Measurements from ENCODE around the gene TMEM232. TPM values are rescaled to one million over a fixed set of nuclear protein-coding genes. Genes with fewer than 3 reads are reported as not detected.

Gene TMEM232
- total and polyA plus RNA-seq, 2 of the 4 experiments (the other 2 are of a cell fraction) = 0.17 to 0.36 TPM

DNA sequence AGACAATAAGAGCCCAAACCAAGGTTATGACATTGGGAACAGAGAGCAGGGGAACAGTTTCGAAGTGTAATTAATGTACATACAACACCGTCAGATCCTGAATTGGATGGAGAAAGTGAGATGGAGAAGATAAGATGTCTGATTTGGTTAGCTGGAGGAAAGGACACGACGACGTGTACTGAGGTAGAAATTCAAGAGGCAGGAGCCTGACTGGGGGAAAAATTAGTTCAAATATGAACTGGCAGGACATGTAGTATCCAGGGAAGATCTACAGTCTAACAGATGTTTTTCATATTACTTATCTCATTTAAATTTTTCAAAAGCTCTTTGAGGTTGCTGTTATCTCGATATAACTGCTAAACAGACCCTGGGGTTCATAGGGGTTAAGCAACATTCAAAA, 114.7 kb downstream of the TMEM232 start:
- Histone ChIP-seq H2AK9ac (replicated peaks; ENCODE audit: low read depth, low read length, poor library complexity) (no peak overlapping the region), H4K5ac (ENCODE audit: low read depth, low read length) (no peak overlapping the region), H3K4me1 (ENCODE audit: control insufficient read depth, insufficient read depth, low read length) (no peaks in the 10 kb centered on the region), H2AFZ (replicated peaks; ENCODE audit: low read length, poor library complexity) (no peak overlapping the region), H3K14ac (replicated peaks; ENCODE audit: low read depth, low read length) (no peak overlapping the region), H3K4me3 (ENCODE audit: insufficient read depth, low read depth, low read length) (no peak overlapping the region), H3K23ac (ENCODE audit: low read depth, low read length) (no peak overlapping the region), H2BK20ac (ENCODE audit: low read depth, low read length) (no peak overlapping the region), H4K91ac (ENCODE audit: insufficient read depth, low read depth, low read length) (no peak overlapping the region), H3K56ac (ENCODE audit: extremely low read depth, insufficient read depth, low read length) (no peak overlapping the region), H3K4me2 (ENCODE audit: low read depth, low read length) (no peak overlapping the region), H3K79me1 (ENCODE audit: low read depth in 1 of 2, low read length in 2 of 2) (no peaks in the 10 kb centered on the region), H4K20me1 (ENCODE audit: insufficient read depth, low read length) (no peaks in the 10 kb centered on the region), H3K27me3 (ENCODE audit: control insufficient read depth, insufficient read depth, low read length) (no peaks in the 10 kb centered on the region), H2BK120ac (ENCODE audit: low read depth, low read length) (no peak overlapping the region), H2AK5ac (ENCODE audit: low read depth, low read length) (no peak overlapping the region), H3K27ac (ENCODE audit: insufficient read depth, low read length) (no peak overlapping the region), H2BK15ac (ENCODE audit: low read depth, low read length) (no peak overlapping the region), H3K9me3 (ENCODE audit: control insufficient read depth, insufficient read depth, low read length) (no peaks in the 10 kb centered on the region), H3K36me3 (ENCODE audit: control insufficient read depth, insufficient read depth, low read length) (no peaks in the 10 kb centered on the region), H3K18ac (ENCODE audit: low read depth, low read length) (no peak overlapping the region), H2BK5ac (ENCODE audit: low read depth, low read length, poor library complexity, severe bottlenecking) (no peak overlapping the region), H4K8ac (ENCODE audit: low read depth in 2 of 2, low read length in 2 of 2) (no peak overlapping the region), H3K4ac (ENCODE audit: low read depth, low read length) (no peak overlapping the region), H3K9me1 (ENCODE audit: insufficient read depth, low read length) (no peaks in the 10 kb centered on the region), H3K9ac (ENCODE audit: low read depth, low read length) (no peak overlapping the region)
- ATAC-seq (ENCODE audit: low read depth) (no peak), DNase-seq (no peak)
- TF ChIP-seq SMC3 (IDR thresholded peaks at IDR 0.05; ENCODE audit: low read depth, low read length) = no peak
- TF ChIP-seq NFE2L2 (IDR thresholded peaks at IDR 0.05; ENCODE audit: low read depth, low read length) = no peak
- TF ChIP-seq CHD1 (IDR thresholded peaks at IDR 0.05; ENCODE audit: low read depth, low read length) = no peak
- no peak for TF ChIP-seq FOS (IDR thresholded peaks at IDR 0.05; ENCODE audit: low read depth, low read length)
- no peak for TF ChIP-seq MXI1 (IDR thresholded peaks at IDR 0.05; ENCODE audit: borderline replicate concordance, low read depth, low read length)
- no peak for TF ChIP-seq BHLHE40 (IDR thresholded peaks at IDR 0.05; ENCODE audit: low read depth, low read length)
- TF ChIP-seq, protein P1, sequence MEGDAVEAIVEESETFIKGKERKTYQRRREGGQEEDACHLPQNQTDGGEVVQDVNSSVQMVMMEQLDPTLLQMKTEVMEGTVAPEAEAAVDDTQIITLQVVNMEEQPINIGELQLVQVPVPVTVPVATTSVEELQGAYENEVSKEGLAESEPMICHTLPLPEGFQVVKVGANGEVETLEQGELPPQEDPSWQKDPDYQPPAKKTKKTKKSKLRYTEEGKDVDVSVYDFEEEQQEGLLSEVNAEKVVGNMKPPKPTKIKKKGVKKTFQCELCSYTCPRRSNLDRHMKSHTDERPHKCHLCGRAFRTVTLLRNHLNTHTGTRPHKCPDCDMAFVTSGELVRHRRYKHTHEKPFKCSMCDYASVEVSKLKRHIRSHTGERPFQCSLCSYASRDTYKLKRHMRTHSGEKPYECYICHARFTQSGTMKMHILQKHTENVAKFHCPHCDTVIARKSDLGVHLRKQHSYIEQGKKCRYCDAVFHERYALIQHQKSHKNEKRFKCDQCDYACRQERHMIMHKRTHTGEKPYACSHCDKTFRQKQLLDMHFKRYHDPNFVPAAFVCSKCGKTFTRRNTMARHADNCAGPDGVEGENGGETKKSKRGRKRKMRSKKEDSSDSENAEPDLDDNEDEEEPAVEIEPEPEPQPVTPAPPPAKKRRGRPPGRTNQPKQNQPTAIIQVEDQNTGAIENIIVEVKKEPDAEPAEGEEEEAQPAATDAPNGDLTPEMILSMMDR (conservative IDR thresholded peaks at IDR 0.05; ENCODE audit: low read depth, low read length) = no peak
- TF ChIP-seq, protein P2, sequence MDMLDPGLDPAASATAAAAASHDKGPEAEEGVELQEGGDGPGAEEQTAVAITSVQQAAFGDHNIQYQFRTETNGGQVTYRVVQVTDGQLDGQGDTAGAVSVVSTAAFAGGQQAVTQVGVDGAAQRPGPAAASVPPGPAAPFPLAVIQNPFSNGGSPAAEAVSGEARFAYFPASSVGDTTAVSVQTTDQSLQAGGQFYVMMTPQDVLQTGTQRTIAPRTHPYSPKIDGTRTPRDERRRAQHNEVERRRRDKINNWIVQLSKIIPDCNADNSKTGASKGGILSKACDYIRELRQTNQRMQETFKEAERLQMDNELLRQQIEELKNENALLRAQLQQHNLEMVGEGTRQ (IDR thresholded peaks at IDR 0.05; ENCODE audit: low read depth, low read length) = no peak
- no peak for TF ChIP-seq RFX5 (IDR thresholded peaks at IDR 0.05; ENCODE audit: low read depth, low read length)
- no peak for TF ChIP-seq MAFK (IDR thresholded peaks at IDR 0.05; ENCODE audit: low read depth, low read length)
- ChIA-PET CTCF (interaction anchor here (1.1 kb wide), 1 partner anchor 21 kb away, joined by 3 read pairs; no protein-coding TSS in a partner anchor), POLR2A (ENCODE audit: unreplicated experiment) (no interaction called here)
- 100% methylated on average over 1 of the region's 6 CpGs; no CpG with 5 or more reads in 1 of the 2 experiments for WGBS, 2 experiments (ENCODE audit: extremely low coverage in 2 of 2, insufficient read length in 1 of 2)
- dilution Hi-C loops (cut with HindIII; ENCODE audit: low sequenced_read_pairs, unreplicated experiment) (no loop called here), in situ Hi-C loops (cut with MboI; ENCODE audit: low sequenced_read_pairs) (loop anchor here (25.0 kb wide), 1 partner anchor 925 kb away; the partner anchor contains the start of gene MAN2A1), intact Hi-C loops (cut with micrococcal nuclease) (no loop called here)
- BruUV-seq (replicated peaks) = no TSS peak
